ENCODE data around the gene MAP3K13. TPM values are rescaled to one million over a fixed set of nuclear protein-coding genes. Genes with fewer than 3 reads are reported as not detected.
"Not testable (repeated sequence)": the region's sequence is repeated elsewhere in the genome, so short reads cannot be mapped to it uniquely, and the experiment has no call there.

MAP3K13 gene
- total RNA-seq, 1 donor from 2014 or later, result 14.5 TPM

- TF ChIP-seq CTCF (IDR thresholded peaks at IDR 0.05; ENCODE audit: insufficient read depth, low read length, severe bottlenecking), result no peak
- peak; percentile 28 for FAIRE-seq
- Histone ChIP-seq H3K27me3 (ENCODE audit: control insufficient read depth, insufficient read depth, low read length) (no peaks in the 10 kb centered on the region), H3K4me3 (ENCODE audit: low read depth, low read length) (no peak overlapping the region), H3K36me3 (ENCODE audit: control insufficient read depth, insufficient read depth, low read length) (peaks cover 8% of the 10 kb centered on the region)
- no peak for DNase-seq (ENCODE audit: low read depth)
Measured at GRCh38 chr3:185470323-185470722, 107.4 kb downstream of the MAP3K13 start.

- DNase-seq (ENCODE audit: low read depth), result no peak
- Histone ChIP-seq H3K4me3 (ENCODE audit: low read depth, low read length) (no peak overlapping the region), H3K27me3 (ENCODE audit: control insufficient read depth, insufficient read depth, low read length) (no peaks in the 10 kb centered on the region), H3K36me3 (ENCODE audit: control insufficient read depth, insufficient read depth, low read length) (peaks cover 4% of the 10 kb centered on the region)
- no peak for TF ChIP-seq CTCF (IDR thresholded peaks at IDR 0.05; ENCODE audit: insufficient read depth, low read length, severe bottlenecking)
- no peak for FAIRE-seq
Measured at GRCh38 chr3:185473290-185473815, 110.4 kb downstream of the MAP3K13 start.

DNA sequence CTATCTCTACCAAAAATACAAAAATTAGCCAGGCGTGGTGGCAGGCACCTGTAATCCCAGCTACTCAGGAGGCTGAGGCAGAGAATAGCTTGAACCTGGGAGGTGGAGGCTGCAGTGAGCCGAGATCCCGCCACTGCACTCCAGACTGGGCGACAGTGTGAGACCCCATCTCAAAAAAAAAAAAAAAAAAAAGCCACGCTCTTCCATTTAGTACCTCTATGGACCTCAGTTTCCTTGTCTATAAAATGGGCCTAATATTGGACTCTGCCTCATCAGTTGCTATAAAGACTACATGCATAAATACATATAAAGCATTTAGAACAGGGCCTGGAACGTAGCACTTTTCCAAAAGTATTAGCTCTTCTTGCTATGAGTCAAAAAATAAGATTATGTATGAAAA lies 112.0 kb downstream of the MAP3K13 start:
- not testable (repeated sequence) for DNase-seq (ENCODE audit: low read depth); H3K27me3 ChIP-seq (ENCODE audit: control insufficient read depth, insufficient read depth, low read length); H3K4me3 ChIP-seq (ENCODE audit: low read depth, low read length); H3K36me3 ChIP-seq (ENCODE audit: control insufficient read depth, insufficient read depth, low read length); FAIRE-seq

DNA sequence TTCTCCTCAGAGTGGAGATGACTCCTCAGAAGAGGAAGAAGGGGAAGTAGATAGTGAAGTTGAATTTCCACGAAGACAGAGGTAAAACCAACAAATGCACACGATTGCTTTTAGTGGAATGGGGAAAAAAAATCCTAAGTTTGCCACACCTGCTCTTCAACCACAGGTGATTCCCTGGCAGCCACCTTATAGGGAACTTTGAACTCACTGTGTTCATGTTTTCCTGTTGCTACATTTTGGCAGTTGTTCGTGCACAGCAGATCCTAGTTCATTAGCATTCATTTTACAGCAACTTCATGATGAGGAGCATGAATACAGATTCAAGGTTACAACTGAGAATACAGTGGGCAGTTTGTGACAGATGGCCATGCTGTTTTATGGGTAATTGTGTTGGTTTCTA lies 114.4 kb downstream of the MAP3K13 start:
- no peak for DNase-seq (ENCODE audit: low read depth)
- no peak for FAIRE-seq
- TF ChIP-seq CTCF (IDR thresholded peaks at IDR 0.05; ENCODE audit: insufficient read depth, low read length, severe bottlenecking), result no peak
- no peaks in the 10 kb centered on the region for H3K27me3 ChIP-seq (ENCODE audit: control insufficient read depth, insufficient read depth, low read length)
- peaks cover 5% of the 10 kb centered on the region for H3K36me3 ChIP-seq (ENCODE audit: control insufficient read depth, insufficient read depth, low read length)
- no peak overlapping the region for H3K4me3 ChIP-seq (ENCODE audit: low read depth, low read length)

DNA sequence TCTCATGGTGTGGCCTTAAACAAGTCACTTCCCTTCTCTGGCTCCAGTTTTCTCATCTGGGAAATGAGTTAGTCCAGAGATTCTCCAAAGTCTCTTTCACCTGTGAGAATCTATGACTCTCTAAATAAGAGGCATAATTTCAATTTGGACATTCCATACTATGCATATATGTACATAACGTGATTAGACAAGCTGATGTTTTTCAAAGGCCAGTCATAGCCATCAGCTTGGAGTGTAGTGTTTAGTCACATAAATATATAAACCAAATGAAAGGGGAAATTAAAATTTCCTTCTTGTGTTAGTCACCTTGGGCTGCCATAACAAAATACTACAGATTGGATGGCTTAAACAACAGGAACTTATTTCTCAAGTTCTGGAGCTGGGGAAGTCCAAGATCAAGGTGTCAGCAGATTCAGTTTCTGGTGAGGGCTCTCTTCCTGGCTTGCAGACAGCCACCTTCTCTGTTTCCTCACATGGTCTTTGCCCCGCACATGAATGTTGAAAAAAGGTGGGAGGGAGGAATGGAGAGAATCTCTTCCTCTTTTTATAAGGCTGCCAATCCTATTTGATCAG lies 116.5 kb downstream of the MAP3K13 start:
- peaks cover 2% of the 10 kb centered on the region for H3K36me3 ChIP-seq (ENCODE audit: control insufficient read depth, insufficient read depth, low read length)
- FAIRE-seq (no peak), DNase-seq (ENCODE audit: low read depth) (no peak)
- no peak overlapping the region for H3K4me3 ChIP-seq (ENCODE audit: low read depth, low read length)
- no peak for TF ChIP-seq CTCF (IDR thresholded peaks at IDR 0.05; ENCODE audit: insufficient read depth, low read length, severe bottlenecking)
- H3K27me3 ChIP-seq (ENCODE audit: control insufficient read depth, insufficient read depth, low read length), result no peaks in the 10 kb centered on the region

DNA sequence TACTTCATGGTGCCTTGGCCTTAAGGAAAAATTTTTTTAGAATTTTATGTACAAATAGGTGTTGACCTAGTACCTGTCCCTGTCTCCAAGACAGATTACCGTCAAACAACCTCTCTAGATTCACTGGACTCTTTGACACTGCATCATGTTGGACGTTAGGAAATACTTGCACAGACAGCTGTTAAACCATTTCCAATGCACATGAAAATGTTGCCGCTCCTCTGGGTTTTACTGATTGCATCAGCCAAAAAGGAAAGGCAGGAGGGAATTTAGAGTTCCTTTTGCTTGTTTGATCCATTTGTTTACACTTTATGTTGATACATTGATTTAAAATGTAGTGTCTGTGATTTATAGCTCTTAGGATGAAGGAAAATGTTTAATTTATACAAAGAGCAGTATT lies 121.4 kb downstream of the MAP3K13 start:
- Histone ChIP-seq H3K27me3 (ENCODE audit: control insufficient read depth, insufficient read depth, low read length) (no peaks in the 10 kb centered on the region), H3K36me3 (ENCODE audit: control insufficient read depth, insufficient read depth, low read length) (no peaks in the 10 kb centered on the region), H3K4me3 (ENCODE audit: low read depth, low read length) (no peak overlapping the region)
- no peak for TF ChIP-seq CTCF (IDR thresholded peaks at IDR 0.05; ENCODE audit: insufficient read depth, low read length, severe bottlenecking)
- FAIRE-seq, result no peak
- no peak for DNase-seq (ENCODE audit: low read depth)

Data from bronchial epithelial cell (primary cell).